ENCODE measurements around the gene SLC6A6.

DNA sequence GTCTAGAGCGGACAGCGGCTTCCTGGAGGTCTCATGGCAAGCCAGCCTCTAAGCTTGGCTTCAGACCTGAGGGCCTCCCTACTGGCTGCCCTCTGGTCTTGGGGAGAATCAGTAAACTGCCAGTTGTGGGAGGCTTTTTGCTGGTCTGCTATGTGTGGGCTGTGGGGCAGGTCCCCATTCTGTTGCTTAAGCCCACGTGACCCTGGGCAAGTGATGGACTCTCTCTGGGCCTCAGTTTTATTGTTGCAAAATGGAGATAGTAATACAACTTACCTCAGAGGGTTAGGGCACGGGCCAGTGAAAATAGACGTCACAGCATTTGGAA, 61.7 kb downstream of the SLC6A6 start:
- TF ChIP-seq, protein P1, sequence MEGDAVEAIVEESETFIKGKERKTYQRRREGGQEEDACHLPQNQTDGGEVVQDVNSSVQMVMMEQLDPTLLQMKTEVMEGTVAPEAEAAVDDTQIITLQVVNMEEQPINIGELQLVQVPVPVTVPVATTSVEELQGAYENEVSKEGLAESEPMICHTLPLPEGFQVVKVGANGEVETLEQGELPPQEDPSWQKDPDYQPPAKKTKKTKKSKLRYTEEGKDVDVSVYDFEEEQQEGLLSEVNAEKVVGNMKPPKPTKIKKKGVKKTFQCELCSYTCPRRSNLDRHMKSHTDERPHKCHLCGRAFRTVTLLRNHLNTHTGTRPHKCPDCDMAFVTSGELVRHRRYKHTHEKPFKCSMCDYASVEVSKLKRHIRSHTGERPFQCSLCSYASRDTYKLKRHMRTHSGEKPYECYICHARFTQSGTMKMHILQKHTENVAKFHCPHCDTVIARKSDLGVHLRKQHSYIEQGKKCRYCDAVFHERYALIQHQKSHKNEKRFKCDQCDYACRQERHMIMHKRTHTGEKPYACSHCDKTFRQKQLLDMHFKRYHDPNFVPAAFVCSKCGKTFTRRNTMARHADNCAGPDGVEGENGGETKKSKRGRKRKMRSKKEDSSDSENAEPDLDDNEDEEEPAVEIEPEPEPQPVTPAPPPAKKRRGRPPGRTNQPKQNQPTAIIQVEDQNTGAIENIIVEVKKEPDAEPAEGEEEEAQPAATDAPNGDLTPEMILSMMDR (IDR thresholded peaks at IDR 0.05): no peak
- TF ChIP-seq POLR2A (IDR thresholded peaks at IDR 0.05): no peak
